Kidney epithelial cell (primary cell): Measurements from ENCODE around the gene ALDH7A1. TPM values are rescaled to one million over a fixed set of nuclear protein-coding genes. Genes with fewer than 3 reads are reported as not detected.
A peak's percentile ranks its signal among the peaks of the same experiment; 100 is the strongest.
"Not testable (repeated sequence)": the region's sequence is repeated elsewhere in the genome, so short reads cannot be mapped to it uniquely, and the experiment has no call there.

Source experiments
- DNase-seq: peaks from one replicate; pipeline ENCODE4 v3.0.0-alpha.2; 2010; ENCODE audit warnings: low read depth
- H3K27me3 ChIP-seq: 2 replicates; pipeline ENCODE4 v1.6.0; 2011; ENCODE audit warnings: low read length; ENCODE audit not compliant: control insufficient read depth, insufficient read depth
- H3K36me3 ChIP-seq: 2 replicates; pipeline ENCODE4 v1.5.1; 2011; ENCODE audit warnings: low read length; ENCODE audit not compliant: control insufficient read depth, insufficient read depth
- H3K4me3 ChIP-seq: 2 replicates; pipeline ENCODE4 v1.5.1; 2011; ENCODE audit warnings: low read depth, mild to moderate bottlenecking, control low read depth, low read length
- total RNA-seq: library from RNA; depleted of rRNA; stranded (reverse); fragments of >200 nt; gene quantifications from 2 replicates; pipeline ENCODE4 v1.2.3, GENCODE V29; 2015
- TF ChIP-seq, protein P1 (sequence below): IDR thresholded peaks from 2 replicates; pipeline ENCODE4 v1.5.1; 2011; ENCODE audit warnings: mild to moderate bottlenecking, moderate library complexity, low read length, control low read depth, inconsistent platforms; ENCODE audit not compliant: insufficient read depth, poor library complexity, severe bottlenecking

Gene ALDH7A1
- total RNA-seq, 1 donor from 2014 or later: 35.2 TPM

DNA sequence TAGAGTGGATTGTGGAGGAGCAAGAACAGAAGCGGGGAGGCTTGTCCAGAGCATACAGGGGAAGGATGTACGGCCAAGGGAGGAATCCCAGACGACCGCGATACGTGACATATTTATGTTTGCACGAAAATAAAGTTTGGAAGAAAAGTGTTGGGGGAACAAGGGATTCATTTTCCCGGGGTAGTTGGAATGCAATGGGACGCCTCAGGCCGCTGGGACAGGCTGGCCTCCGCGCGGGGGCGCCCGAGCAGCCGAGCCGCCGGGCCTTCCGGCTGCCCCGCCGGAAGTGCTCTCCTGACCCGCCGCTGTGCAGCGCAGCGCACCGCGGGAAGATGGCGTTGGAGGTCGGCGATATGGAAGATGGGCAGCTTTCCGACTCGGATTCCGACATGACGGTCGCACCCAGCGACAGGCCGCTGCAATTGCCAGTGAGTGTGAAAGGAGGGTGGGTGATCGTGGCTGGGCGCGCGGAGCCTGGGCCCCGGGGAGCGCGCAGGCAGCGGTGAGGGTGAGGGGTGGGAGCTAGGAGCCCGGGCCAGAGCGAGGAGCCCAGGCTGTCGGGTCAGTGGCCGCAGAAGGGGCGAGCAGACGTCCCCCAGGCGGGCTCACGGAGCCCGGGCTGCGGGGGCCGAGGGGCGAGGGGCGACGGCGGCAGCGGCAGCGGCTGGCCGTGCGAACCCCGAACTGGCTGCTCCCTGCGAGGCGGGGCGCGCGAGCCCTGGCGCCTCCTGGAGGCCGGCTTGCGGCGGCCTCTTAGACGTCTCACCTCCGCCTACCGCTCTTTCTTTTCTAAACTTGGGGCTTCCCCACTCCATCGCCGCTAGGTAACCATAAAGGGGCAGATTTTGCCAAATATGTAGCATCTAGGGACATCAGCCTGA lies 5.9 kb upstream of the ALDH7A1 start, which contains the start of gene PHAX:
Gene PHAX (plus strand): TSS at position 317 of the 881 bp plus-strand sequence. CDS start 16 bp downstream, at position 333.
- DNase-seq: no peak
- TF ChIP-seq, protein P1, sequence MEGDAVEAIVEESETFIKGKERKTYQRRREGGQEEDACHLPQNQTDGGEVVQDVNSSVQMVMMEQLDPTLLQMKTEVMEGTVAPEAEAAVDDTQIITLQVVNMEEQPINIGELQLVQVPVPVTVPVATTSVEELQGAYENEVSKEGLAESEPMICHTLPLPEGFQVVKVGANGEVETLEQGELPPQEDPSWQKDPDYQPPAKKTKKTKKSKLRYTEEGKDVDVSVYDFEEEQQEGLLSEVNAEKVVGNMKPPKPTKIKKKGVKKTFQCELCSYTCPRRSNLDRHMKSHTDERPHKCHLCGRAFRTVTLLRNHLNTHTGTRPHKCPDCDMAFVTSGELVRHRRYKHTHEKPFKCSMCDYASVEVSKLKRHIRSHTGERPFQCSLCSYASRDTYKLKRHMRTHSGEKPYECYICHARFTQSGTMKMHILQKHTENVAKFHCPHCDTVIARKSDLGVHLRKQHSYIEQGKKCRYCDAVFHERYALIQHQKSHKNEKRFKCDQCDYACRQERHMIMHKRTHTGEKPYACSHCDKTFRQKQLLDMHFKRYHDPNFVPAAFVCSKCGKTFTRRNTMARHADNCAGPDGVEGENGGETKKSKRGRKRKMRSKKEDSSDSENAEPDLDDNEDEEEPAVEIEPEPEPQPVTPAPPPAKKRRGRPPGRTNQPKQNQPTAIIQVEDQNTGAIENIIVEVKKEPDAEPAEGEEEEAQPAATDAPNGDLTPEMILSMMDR: peak; percentile 58
- H3K4me3 ChIP-seq: peak within 1 kb of the TSS; percentile 89
- no peaks in the 10 kb centered on the region for H3K27me3 ChIP-seq
- no peaks in the 10 kb centered on the region for H3K36me3 ChIP-seq

DNA sequence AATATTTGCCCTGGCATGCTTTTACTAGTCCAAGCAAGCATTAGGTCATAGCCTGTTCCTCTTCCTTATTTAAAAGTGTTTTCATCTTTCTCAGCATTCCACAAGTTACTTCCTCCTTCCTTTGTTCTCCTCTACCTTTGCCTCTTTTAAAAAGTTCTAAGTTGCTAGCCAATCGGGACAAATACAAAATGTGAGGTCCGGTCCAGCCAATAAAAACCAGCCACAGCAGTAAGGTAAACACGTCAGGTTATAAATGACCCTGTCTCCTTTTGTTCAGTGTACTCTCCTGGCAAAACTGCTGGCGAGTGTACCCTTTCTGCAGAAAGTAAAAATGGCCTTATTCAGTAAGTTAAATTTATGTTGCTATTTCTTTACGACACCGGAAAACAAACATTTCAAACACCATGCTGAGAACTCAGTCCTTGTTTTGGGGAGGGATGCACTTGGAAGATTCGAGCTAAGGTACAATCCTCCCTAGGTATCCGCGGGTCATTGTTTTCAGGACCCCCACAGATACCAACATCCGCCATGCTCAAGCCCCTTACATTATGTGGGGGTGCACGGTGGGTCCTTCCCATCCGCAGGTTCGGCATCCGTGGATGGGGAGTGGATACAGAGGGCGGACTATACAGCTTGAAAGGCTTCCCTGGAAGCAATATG lies 5.1 kb upstream of the ALDH7A1 start:
- peak overlapping the region; percentile 3 for H3K4me3 ChIP-seq
- H3K27me3 ChIP-seq, H3K36me3 ChIP-seq, DNase-seq: not testable (repeated sequence)

DNA sequence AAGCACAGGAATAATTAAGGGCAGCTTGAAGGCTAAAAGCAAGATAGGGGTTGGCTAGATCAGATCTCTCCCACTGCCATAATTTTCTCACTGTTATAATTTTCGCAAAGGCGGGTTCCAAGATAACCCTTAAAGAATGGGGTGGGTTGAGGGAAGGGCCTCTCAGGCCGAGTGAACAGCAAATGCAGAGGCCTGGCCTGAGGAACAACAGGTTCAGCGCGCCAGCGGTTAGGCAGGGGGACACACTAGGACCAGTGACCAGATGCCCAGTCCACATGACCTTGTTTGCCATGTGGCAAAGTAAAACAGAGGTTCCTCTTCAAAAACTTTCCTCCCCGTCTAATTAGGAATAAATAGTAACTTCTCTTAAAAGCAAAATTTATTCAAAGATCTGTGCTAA lies 4.5 kb upstream of the ALDH7A1 start:
- no peak for DNase-seq
- Histone ChIP-seq H3K27me3 (no peaks in the 10 kb centered on the region), H3K4me3 (no peak overlapping the region), H3K36me3 (no peaks in the 10 kb centered on the region)
- TF ChIP-seq, protein P1: no peak

DNA sequence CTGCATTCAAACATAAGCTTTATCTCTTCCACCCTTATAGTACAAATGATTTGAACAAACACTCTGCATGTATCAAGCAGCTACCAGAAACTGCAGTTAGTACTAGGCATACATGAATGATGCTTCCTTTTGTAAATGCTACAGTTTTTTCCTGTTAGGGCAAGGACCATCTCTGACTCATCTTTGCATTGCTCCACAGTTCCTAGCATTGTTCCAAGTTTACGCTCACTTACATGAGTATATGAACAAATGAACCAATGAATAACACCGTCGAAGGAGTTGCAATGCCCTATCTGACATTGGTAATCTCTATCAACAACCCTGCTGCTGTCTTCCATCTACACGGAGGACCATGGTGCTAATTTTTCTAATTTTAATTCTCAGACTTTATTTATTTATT lies 2.1 kb upstream of the ALDH7A1 start:
- H3K4me3 ChIP-seq: no peak overlapping the region
- no peak for DNase-seq

DNA sequence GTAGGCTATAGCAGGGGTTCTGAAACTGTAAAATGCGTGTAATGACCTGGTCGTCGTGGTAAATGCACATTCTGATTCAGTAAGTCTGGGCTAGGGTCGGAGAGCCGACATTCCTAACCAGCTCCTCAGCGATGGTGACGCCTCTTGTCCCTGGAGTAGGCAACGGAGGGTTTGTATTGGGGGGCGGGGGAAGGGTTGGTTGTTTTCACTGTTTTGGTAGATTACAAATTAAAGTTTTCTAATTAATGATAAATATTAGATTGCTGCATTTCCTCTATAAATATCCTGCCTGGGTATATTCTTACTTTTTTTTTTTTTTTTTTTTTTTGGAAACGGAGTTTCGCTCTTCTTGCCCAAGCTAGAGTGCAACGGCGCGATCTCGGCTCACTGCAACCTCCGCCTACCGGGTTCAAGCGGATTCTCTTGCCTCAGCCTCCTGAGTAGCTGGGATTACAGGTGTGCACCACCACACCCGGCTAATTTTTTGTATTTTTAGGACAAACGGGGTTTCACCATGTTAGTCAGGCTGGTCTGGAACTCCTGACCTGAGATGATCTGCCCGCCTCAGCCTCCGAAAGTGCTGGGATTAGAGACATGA lies 566 bp upstream of the ALDH7A1 start:
- TF ChIP-seq, protein P1: no peak
- H3K4me3 ChIP-seq: peak overlapping the region; percentile 72
- no peak for DNase-seq

More for the DNA sequence above, 2.1 kb upstream of the ALDH7A1 start:
- no peaks in the 10 kb centered on the region for H3K27me3 ChIP-seq
- TF ChIP-seq, protein P1: no peak
- no peaks in the 10 kb centered on the region for H3K36me3 ChIP-seq

DNA sequence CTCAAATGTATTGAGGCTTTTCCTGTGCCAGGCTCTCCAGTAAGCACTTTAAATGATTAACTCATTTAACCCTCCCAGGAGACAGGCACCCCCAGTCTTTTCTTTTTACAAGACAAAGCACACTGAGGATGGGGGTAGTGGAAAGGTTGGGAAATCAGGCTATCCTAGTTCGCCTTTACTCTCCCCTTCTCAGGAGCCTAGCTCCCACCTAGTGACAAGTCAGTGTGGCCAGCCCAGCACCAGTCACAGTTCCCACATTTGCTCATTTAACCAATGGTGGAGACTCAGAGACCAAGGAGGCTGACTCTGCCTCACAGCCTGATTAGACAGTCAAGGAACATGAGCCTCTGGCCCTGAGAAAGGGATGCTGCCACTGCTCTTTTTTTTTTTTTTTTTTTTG lies 3.5 kb downstream of the ALDH7A1 start:
- no peak for DNase-seq
- no peaks in the 10 kb centered on the region for H3K27me3 ChIP-seq
- TF ChIP-seq, protein P1: no peak
- peaks cover 2% of the 10 kb centered on the region for H3K36me3 ChIP-seq
- no peak overlapping the region for H3K4me3 ChIP-seq

More for the DNA sequence above, 566 bp upstream of the ALDH7A1 start:
- H3K36me3 ChIP-seq: peaks cover 2% of the 10 kb centered on the region
- no peaks in the 10 kb centered on the region for H3K27me3 ChIP-seq
